ENCODE measurements around the gene LRRC45.

DNA sequence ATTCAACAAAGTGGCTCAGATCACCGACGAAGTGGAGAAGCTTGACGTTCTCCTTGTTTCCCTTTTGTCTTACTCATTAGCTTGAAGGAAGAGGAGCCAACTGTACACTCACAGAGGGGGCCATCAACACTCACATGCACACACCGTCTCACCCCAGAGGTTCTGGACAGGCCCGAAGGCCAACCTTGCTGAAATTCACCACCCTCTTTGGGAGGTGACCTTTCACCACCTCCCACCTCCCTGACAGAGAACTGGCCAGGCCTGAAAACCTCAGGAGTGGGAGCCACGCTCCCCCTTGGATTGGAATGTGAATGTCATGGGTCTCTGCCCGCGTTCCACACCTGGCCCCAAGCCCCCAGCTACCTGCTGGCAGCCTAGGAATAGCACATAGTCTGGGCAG is 12.4 kb downstream of the LRRC45 start:
- no peak for TF ChIP-seq POLR2A (IDR thresholded peaks at IDR 0.05)
- TF ChIP-seq, protein P1, sequence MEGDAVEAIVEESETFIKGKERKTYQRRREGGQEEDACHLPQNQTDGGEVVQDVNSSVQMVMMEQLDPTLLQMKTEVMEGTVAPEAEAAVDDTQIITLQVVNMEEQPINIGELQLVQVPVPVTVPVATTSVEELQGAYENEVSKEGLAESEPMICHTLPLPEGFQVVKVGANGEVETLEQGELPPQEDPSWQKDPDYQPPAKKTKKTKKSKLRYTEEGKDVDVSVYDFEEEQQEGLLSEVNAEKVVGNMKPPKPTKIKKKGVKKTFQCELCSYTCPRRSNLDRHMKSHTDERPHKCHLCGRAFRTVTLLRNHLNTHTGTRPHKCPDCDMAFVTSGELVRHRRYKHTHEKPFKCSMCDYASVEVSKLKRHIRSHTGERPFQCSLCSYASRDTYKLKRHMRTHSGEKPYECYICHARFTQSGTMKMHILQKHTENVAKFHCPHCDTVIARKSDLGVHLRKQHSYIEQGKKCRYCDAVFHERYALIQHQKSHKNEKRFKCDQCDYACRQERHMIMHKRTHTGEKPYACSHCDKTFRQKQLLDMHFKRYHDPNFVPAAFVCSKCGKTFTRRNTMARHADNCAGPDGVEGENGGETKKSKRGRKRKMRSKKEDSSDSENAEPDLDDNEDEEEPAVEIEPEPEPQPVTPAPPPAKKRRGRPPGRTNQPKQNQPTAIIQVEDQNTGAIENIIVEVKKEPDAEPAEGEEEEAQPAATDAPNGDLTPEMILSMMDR (IDR thresholded peaks at IDR 0.05) = no peak
